ENCODE measurements around the gene LRRC8C. TPM values are rescaled to one million over a fixed set of nuclear protein-coding genes. Genes with fewer than 3 reads are reported as not detected.
A peak's percentile ranks its signal among the peaks of the same experiment; 100 is the strongest.

The LRRC8C gene
- total and polyA plus RNA-seq, 10 donors: 3.7 to 33.0 (median 21.6) TPM

- Histone ChIP-seq H3K27me3 (replicated peaks in 1 of 7) (no peaks in the 10 kb centered on the region), H3K9me3 (no peaks in the 10 kb centered on the region), H3K27ac (peak overlapping the region in 1 of 8 donors; percentile 42), H3K4me1 (peaks cover 8 to 36% (median 26%) of the 10 kb centered on the region in 6 donors), H3K36me3 (no peaks in the 10 kb centered on the region), H3K4me3 (peak overlapping the region in 1 of 8 donors; percentile 33)
- no peak for DNase-seq
- intact Hi-C loops (cut with DNase I; ENCODE audit: low total_unique reads): no loop called here
- WGBS, 5 donors: 39 to 59% (median 53%) methylated on average over 4 of the region's 4 CpGs
- no peak for TF ChIP-seq POLR2AphosphoS5 (IDR thresholded peaks at IDR 0.05)
Observed at GRCh38 chr1:89728381-89728780, 95.5 kb downstream of the LRRC8C start.

DNA sequence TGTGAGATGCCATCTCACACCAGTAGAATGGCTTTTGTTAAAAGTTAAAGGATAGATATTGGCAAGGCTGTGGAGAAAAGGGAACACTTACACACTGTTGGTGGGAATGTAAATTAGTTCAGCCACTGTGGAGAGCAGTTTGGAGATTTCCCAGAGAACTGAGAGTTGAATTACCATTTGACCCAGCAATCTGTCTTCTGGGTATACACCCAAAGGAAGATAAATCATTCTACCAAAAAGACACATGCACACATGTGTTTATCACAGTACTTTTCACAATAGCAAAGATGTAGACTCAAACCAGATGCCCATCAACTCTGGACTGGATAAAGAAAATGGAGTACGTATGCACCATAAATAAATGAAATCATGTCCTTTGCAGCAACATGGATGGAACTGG lies 99.3 kb downstream of the LRRC8C start:
- intact Hi-C loops (cut with DNase I; ENCODE audit: low total_unique reads): no loop called here
- no peaks in the 10 kb centered on the region for H3K27me3 ChIP-seq (replicated peaks in 1 of 7)
- H3K27ac ChIP-seq: no peak overlapping the region
- H3K4me3 ChIP-seq: no peak overlapping the region
- WGBS, 5 donors: 88 to 100% (median 93%) methylated on average over 1 of the region's 1 CpG
- peaks cover 0 to 19% (median 3%) of the 10 kb centered on the region in 6 donors for H3K4me1 ChIP-seq
- no peak for DNase-seq
- no peaks in the 10 kb centered on the region for H3K36me3 ChIP-seq
- TF ChIP-seq CTCF (IDR thresholded peaks at IDR 0.05 in 8 of 11, conservative IDR thresholded peaks at IDR 0.05 in 3 of 11) (no peak), POLR2A (IDR thresholded peaks at IDR 0.05) (no peak), POLR2AphosphoS5 (IDR thresholded peaks at IDR 0.05) (no peak)
- H3K9me3 ChIP-seq: no peaks in the 10 kb centered on the region

GRCh38 chr1:89732643-89733222 lies 99.8 kb downstream of the LRRC8C start:
- Histone ChIP-seq H3K9me3 (no peaks in the 10 kb centered on the region), H3K36me3 (no peaks in the 10 kb centered on the region), H3K27ac (no peak overlapping the region), H3K27me3 (replicated peaks in 1 of 7) (no peaks in the 10 kb centered on the region), H3K4me1 (peaks cover 0 to 19% (median 3%) of the 10 kb centered on the region in 6 donors), H3K4me3 (no peak overlapping the region)
- whole genome bisulfite sequencing, 5 donors: 72 to 87% (median 72%) methylated on average over 3 of the region's 3 CpGs
- DNase-seq: no peak
- TF ChIP-seq POLR2AphosphoS5 (IDR thresholded peaks at IDR 0.05) (no peak), CTCF (IDR thresholded peaks at IDR 0.05 in 8 of 11, conservative IDR thresholded peaks at IDR 0.05 in 3 of 11) (no peak)
- intact Hi-C loops (cut with DNase I; ENCODE audit: low total_unique reads): no loop called here

GRCh38 chr1:89733748-89734147 lies 100.8 kb downstream of the LRRC8C start:
- Histone ChIP-seq H3K27me3 (replicated peaks in 1 of 7) (no peaks in the 10 kb centered on the region), H3K4me1 (peaks cover 0 to 9% (median 0%) of the 10 kb centered on the region in 6 donors), H3K4me3 (no peak overlapping the region), H3K27ac (no peak overlapping the region), H3K9me3 (no peaks in the 10 kb centered on the region), H3K36me3 (no peaks in the 10 kb centered on the region)
- intact Hi-C loops (cut with DNase I; ENCODE audit: low total_unique reads): no loop called here
- no peak for DNase-seq
- no peak for TF ChIP-seq POLR2A (IDR thresholded peaks at IDR 0.05)
- no peak for TF ChIP-seq POLR2AphosphoS5 (IDR thresholded peaks at IDR 0.05)
- no peak for TF ChIP-seq CTCF (IDR thresholded peaks at IDR 0.05 in 8 of 11, conservative IDR thresholded peaks at IDR 0.05 in 3 of 11)
- WGBS, 5 donors: 81 to 93% (median 87%) methylated on average over 4 of the region's 4 CpGs

Data from spleen (tissue), 11 donors.